NCI-H146 treated with DMSO at 0.1 percent for 48 hours (cell line): ENCODE measurements around the gene PRKAR1A.
"Not testable (repeated sequence)": the region's sequence is repeated elsewhere in the genome, so short reads cannot be mapped to it uniquely, and the experiment has no call there.

Source experiments
- DNase-seq: peaks from one replicate; lab custom pipeline; 2025; ENCODE audit not compliant: unreplicated experiment; lab: John Stamatoyannopoulos, UW

PRKAR1A gene

DNA sequence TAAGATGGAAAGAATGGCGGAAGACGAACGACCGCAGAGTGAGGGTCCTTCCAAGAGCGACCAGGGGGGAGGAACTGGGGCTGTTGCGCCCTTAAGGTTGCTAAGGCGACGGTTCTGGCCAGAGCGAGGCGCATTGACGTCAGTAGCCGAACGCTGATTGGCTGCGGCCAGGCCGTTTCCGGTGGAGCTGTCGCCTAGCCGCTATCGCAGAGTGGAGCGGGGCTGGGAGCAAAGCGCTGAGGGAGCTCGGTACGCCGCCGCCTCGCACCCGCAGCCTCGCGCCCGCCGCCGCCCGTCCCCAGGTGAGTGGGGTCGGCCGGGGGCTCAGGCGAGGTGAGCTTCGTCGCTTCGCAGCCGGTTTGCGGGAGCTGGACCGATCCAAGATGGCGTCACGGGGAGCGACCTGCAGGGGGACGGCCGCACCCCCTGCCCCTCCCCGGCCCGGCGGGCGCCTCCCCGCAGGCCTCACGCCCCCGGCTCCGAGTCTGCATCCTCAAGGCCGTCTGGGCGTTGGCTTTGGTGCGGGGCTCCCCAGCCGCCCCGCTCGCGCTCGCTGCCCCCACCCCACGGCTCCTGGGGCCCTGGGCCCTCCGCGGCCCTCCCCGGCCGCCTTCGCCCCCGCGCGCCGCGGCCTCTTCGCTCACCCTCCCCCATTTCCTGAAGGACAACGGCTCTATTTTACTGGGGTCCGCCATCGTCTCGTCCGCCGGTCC lies at the start of gene PRKAR1A:
PRKAR1A (plus strand) TSS at position 184 of the 713 bp plus-strand sequence. CDS start 2,970 bp downstream, outside the sequence.
- DNase-seq: peak; percentile 93

DNA sequence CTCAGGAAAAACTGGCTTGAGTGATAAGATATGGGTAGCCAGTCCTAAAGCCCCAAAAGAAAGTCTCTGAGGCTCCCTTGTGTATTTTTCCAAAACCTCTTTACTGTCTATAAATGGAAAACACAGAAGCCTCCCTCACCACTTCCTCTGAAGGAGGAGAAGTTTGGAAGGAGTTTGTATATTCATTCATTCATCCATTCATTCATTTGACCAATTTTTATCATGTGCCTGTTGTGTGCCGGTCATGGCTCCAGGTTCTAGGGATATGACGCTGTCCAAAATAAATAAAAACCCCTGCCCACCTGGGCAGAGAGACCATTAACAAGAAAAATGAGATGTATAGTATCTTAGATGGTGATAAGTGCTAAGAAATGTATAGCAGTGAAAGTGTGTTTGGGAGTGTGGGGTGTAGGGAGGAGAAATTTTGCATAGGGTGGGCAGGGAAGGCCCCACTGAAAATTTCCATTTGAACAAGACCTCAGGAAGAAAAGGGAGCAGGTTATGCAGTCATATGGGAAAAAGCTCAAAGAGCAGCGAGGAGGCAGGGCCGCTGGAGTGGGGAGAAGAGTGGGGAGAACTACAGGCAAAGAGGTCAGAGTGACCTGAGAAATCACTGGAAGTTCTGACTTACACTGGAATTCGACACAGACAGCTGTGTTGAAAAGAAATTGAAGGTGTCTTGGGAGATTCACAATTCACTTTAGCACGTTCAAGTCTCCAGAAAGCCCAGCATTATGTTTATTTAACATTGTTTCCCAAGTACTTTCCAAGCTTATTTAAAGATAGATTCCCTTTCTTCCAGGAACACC lies 48.8 kb upstream of the PRKAR1A start:
- no peak for DNase-seq

DNA sequence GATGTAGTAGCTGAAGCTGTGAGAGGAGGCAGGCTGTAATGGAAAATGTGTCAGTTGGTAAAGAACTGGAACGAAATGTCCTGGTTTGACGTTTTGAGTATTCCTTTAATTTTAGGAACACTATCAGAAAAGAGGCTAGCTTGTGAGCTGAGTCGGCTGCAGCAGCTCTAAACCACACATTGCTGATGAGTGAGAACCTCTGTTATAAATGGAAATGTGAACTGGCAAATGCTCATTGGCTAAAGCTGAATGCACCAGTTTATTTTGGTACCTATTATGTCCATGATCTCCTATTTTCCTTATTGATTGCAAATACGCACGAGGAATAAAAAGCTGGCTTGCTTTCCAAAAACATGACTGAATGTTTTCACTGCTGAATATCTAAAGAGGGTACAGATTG lies 43.9 kb upstream of the PRKAR1A start:
- DNase-seq: no peak

DNA sequence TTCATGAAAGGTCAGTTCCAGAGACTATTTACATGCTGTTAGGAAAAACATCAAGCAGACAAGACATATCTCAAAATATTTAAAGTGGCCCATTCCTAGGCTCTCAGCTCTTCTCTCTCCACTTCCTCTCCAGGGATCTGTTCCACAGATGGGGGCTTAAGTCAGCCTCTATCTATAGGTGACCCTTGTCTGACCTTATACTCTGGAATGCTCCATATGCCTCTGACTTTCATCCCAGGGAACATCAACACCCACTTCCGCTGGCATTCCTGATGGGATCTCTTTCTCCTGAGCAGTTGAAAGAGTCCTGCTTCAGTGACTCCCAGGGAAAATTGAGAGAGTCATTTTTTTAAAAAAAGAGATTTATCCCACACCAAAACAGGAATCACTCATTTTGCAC lies 43.4 kb upstream of the PRKAR1A start:
- no peak for DNase-seq

DNA sequence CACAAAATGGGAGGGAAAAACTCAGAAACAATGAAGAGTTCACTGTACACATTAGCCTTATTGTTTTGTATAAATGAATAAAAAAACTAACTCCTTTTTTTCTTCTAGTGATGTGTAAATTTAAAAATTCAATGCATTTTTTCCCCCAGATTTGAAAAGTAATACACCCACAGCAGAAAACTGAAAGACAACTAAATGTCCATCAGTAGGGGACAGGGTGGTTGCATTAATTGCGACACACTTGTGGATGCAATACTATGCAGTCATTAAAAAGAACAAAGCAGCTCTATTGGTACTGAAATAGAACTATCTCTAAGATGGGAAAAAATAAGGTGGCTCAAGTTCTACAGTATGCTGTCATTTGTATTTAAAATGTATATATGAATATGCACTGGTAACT lies 41.3 kb upstream of the PRKAR1A start:
- no peak for DNase-seq

DNA sequence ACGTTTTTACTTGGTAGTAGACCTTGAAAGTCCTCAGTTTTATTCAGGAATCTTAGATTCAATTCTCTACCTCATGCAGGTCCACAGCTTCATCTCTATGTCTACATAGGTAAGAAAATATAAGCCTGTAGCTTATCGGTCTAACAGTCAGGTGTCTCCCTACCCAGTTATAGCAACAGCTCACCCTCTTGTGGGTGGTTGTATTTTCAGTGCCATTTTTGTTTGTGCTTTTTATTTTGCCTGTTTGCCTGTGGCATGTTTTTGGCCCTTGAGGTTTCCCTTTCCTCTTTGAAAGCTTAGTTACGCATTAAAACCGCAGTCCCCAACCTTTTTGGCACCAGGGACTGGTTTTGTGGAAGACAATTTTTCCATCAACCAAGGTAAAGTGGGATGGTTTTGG lies 31.3 kb upstream of the PRKAR1A start:
- no peak for DNase-seq

DNA sequence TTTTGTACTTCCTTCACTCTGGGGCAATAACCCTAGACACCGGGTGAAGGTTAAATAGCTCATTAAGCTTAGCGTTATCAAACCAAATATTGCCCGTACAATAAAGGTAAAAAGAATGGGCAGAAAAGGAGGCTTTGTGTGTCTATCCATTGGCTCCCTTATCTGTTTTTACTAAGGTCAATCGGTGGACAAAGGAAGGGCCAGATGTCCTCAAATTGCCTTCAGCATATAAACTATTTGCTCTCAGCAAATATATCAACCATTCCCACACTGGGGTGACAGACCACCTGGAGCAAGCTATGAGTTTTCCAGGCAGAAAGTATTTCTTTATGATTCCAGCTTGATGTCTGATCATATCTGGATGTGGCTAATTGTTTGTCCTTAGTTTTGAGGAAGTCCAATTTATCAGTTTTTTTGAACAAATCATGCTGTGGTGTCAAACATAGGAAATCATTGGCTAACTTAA lies 29.6 kb upstream of the PRKAR1A start:
- DNase-seq: peak; percentile 94

DNA sequence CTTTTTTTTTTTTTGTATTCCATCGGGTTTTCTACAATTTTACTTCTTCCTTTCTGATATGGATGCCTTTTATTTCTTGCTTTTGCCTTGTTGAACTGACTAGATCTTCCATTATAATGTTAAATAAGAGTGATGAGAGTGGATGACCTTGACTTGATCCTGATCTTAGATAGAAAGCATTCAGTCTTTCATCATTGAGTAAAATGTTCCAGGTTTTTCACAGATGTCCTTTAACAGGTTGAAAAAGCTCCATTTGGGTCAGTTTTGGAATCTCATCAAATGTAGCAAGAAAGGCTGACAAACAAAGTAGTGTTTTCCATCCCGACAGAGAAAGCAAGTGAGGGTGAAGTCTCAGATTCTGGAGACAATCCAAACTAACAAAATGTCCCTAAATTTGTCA lies 27.8 kb upstream of the PRKAR1A start:
- no peak for DNase-seq

DNA sequence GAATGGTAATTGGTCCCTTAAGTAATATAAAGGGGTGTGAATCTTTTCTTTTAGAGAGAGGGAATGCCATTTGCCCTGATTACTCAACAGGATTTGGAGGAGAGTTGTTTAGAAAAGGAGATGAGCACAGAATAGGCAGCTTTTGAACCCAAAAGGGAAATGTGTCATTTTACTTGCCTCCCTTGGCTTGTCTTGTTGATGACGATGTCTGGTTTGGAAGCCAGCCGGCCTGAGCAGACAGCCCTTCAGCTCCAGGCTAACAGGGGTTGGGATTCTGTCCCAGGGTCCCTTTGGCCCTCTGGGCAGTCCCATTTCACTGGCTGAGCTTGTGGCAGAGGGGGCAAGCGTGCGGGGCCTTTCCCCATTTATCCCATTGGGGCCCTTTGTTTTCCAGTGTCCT lies 22.3 kb upstream of the PRKAR1A start:
- DNase-seq: no peak

DNA sequence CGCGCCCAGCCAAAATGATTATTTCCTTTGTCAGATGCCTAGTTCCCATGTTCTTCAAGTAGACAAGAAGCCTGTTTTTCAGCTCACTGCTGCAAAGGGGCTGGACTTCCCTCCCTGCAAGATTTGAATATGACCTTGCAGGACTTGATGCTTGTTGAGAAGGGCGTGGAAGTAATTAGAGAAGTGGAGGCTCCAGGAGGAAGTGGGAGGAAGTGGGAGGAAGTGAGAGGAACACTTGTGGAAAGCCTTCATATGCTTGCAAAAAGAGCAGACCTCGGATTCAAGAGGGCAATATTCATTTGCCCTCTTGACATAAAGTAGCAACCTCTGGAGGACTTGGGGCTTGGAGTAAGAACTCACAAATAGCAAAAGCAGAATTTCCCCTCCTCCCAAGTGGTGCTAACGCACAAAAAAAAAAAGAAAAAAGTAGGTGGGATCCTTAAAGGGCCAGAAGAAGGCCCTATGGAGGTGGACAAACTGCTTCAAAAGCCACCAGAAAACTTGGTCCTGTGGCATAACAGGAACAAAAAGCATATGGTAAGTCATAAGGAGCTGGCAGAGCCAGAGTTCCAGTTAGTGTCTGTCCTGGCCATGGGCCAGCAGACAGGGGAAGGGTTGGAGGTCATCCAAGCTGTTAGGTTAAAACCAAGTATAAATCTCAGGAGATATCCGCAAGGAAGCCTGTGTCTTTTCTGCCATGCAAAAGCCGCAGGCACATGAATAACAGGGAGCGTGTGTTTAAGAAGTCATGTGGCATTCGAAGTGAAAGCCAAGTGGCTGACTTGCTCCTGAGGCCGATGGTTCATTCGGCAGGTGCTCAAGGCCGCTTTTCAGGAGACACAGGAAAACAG lies 20.6 kb upstream of the PRKAR1A start:
- no peak for DNase-seq

DNA sequence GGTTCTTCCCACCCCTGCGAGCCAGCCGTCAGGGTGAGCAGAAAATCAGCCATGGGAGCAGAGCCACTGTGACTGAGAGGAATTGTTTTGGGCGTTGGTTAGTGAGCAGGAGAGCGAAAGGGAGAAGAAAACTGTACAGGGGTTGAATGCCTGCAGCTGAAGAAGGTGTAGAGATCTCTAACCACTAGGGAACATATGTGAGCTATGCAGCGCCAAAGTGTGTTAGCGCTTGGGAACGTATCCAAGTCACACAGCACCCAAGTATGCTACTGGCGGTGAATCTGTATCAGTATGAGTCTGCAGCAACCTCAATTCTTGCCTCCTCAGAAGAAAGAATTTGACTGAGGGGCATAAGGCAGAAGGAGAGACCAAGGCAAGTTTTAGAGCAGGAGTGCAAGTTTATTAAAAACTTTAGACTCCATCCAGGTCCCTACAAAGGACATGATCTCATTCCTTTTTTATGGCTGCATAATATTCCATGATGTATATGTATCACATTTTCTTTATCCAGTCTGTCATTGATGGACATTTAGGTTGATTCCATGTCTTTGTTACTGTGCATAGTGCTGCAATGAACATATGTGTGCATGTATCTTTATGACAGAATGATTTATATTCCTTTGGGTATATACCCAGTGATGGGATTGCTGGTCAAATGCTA lies 19.7 kb upstream of the PRKAR1A start:
- not testable (repeated sequence) for DNase-seq

DNA sequence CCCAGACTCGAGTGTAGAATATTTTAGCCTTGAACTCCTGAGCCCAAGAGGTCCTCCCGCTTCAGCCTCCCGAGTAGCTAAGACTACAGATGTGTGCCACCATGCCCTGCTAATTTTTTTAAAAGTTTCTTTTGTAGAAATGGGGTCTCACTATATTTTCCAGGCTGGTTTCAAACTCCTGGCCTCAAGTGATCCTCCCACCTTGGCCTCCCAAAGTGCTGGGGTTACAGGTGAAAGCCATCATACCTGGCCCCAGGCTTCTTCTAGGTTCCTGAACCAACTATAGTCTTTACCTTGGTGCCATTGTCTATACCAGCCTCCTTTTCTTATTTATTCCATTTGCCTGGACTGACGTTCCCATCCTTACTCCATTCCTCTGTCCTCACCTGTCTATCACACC lies 17.1 kb upstream of the PRKAR1A start:
- no peak for DNase-seq

DNA sequence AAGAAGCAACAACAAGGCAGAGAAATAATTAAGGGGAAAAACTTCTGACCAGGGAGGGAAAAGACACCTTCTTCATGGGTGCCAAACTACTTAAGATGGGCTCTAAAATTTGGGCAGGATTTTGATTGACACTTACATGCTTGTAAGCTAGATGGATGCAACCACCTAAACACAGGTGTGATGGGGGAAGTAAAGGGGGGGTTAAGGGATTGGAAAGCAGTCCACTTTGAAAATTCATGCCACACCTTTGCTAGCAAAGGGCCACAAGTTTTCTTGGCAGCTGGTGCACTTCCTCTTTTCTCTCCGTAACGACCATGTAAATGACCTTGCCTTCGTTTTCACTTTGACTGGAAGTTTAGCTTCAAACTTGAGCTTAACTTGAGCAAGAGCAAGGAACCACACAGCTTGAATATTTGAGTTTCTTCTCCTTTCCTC lies 14.3 kb upstream of the PRKAR1A start:
- DNase-seq: no peak

DNA sequence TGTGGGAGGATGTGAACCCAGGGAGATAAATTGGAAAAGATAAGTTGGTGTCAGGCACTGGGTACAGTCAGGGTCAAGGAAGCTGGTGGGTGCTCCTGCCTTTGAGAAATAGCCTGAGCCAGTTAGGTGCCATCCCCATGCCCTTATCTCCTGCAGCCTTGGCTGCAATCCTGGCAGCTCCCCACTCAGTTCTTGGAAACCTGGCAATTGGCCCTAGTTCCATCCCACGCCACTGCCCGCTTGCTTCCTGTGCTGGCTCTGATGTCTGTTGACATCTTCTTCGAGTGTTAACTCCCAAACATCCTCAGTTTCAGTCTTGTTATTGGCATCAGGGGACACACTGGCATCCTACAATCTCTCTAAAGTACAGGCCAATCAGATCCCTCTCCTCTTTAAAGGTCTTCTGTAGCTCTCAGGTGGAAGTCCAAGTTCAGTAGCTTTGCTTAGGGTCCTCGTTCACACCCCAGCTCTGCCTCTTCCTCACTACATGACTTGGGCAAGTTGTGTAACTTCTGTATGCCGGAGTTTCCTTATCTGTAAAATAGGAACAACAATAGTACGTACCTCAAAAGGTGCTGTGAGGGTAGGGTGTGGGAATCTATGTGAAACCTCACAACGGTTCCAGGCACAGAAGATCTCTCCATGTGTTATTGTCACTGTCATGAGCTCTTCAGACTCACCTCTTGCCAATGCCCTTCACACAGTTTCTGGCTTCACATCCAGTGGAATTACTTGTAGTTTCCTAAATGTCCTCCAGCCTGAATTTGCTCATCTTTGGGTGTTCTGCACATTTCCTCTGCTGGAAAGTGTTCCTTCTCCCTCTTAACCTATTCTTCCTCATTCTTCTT lies 13.5 kb upstream of the PRKAR1A start:
- no peak for DNase-seq

DNA sequence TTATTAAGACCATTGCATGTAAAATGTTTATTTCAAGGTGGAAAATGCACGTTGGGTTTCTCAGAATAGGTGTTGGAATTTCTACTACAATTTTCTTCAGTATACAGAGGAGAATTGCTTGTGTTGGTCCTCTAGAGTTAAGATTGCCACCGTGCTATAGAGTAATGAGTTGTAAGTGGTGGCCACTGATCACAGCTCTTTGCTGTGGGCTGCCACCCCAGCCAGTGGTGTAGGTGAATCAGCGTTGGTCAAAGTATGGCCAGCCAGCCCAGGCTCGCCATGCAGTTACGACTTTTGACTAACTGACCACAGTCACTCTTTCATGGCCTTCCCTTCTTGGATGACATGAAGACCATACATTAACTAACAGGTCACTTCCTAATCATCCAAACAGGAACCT lies 12.6 kb upstream of the PRKAR1A start:
- no peak for DNase-seq

DNA sequence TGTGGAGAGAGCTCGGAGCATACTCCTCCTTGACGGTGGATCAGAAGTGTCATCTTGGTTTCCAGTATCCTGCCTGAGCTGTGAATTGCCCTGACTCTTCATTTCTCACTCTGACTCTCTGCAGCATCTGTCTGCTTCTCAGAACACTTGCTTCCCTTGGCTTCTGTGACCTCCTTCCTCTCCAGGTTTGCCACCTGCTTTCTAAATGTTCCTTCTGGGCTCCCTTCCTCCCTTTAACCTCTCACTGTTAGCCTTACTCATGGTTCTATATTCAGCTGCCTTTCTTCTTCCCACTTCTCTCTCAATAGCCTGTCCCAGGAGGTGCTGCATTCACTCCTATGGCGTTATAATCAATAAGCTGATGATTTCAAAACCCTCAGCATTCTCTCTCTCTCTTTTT lies 11.2 kb upstream of the PRKAR1A start:
- DNase-seq: no peak

DNA sequence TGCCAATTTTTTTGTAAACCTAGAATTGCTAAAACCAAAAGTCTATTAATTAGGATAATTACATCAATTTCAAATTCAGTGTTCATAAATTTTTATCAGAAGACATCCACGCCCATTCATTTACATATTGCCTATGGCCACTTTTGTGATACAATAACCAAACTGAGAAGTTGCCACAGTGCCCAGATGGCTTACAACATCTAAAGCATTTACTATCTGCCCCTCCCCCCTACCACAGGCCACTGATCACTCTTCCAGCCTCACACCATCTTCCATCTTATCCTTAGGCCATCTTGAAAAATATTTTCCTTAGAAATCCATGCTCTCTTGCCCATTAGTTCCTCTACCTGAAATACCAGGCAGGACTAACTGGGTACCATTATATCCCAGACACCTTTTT lies 6.3 kb upstream of the PRKAR1A start:
- DNase-seq: no peak

DNA sequence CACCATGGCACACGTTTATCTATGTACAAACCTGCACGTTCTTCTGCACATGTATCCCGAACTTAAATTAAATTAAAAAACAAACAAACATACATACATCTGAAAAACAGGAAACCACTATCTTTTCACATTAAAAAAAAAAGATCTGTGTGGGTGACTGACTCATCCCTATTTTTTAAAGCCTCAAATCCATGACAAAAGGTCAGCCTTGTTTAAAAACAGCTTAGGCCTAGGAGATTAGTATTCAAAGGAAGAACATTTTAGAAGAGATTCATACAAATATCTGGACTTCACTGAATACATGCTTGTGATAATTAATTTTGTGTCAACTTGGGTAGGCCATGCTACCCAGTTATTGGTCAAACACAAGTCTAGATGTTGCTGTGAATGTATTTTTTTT lies 4.7 kb upstream of the PRKAR1A start:
- DNase-seq: no peak

DNA sequence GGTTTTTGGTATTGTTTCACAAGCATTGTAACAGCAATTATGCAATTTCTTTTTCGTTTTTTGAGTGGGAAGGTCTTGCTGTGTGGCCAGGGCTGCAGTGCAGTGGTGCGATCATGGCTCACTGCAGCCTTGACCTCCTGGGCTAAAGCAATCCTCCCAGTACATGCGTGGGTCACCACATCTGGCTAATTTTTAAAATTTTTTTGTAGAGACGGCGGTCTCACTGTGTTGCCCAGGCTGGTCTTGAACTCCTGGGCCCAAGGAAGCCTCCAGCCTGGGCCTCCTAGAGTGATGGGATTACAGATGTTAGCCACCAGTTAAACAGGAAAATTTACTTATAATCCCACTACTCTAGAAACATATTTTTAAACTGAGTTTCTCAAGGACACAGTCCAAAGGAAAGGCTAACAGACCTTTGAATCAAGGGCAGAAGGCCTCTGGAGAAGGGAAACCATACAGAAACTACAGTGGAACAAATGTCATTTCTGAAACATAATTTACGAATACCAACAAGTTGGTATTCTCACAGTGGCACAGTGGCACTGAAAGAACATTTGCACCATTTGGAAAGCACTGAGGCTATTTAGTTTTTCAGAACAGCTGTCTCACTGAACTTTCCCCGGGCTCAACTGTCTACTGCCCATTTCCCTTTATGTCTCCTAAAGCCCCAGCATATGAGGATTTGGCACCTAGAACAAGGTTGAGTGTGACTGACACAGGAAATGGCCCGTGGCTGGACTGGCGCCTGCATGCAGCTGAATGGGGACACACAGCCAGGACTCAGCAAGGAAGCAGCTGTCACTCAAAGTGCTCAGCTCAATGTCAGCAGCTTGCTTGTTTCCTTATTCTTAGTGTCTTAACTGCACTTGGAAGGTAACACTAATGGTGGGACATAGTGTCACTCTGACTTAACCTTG lies 2.8 kb upstream of the PRKAR1A start:
- no peak for DNase-seq
